Measurements from ENCODE around the gene PIK3CA.
A peak's percentile ranks its signal among the peaks of the same experiment; 100 is the strongest.
"Not testable (repeated sequence)": the region's sequence is repeated elsewhere in the genome, so short reads cannot be mapped to it uniquely, and the experiment has no call there.

PIK3CA gene

DNA sequence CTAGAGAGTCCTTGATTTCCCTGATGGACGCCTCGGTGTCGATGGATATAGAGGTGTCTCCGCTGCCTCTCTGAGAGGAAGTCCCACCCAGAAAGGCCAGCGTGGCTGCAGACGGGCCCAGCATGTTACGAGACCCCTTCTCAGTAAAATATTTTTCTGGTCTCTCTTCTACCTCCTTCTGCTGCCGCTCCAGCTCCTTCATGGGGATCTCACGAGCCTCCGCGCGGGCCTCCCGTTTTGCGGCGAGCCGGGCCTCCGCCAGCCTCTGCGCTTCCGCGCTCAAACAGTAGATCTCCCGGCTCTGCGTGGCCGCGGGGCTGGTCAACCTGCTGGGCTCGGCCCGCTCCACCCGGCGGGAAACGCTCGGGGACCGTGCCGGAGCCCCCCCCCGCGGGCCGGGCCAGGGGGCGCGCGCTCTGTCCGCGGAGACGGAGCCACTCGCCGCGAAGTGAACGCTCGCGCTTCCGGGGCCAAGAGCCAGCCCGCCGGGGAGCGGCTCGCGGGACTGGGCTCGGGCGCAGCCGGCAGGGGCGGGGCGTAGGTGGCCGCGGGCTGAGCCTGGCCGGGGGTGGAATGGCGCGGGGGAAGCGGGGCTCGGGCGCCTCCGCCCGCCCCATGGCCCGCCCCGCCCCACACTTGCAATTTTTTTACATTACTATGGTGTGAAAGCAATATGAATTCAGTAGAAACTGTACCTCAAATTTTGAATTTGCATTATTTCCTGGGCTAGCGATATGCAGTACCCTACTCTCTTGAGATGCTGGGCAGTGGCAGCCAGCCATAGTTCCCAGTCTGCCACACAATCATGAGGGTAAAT, 113.0 kb downstream of the PIK3CA start:
- DNase-seq (ENCODE audit: low read depth in 1 of 2, low spot score in 1 of 2): peak; percentile 35 to 52

DNA sequence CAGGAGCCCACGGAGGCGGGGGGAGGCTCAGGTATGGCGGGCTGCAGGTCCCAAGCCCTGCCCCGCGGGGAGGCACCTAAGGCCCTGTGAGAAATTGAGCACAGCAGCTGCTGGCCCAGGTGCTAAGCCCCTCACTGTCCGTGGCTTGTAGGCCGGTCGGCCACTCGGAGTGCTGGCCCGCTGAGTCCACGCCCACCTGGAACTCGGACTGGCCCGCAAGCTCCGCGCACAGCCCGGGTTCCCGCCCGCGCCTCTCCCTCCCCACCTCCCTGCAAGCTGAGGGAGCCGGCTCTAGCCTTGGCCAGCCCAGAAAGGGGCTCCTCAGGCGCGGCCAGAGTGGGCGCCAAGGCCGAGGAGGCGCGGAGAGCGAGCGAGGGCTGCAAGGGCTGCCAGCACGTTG, 115.0 kb downstream of the PIK3CA start:
- DNase-seq (ENCODE audit: low read depth in 1 of 2, low spot score in 1 of 2): no peak

DNA sequence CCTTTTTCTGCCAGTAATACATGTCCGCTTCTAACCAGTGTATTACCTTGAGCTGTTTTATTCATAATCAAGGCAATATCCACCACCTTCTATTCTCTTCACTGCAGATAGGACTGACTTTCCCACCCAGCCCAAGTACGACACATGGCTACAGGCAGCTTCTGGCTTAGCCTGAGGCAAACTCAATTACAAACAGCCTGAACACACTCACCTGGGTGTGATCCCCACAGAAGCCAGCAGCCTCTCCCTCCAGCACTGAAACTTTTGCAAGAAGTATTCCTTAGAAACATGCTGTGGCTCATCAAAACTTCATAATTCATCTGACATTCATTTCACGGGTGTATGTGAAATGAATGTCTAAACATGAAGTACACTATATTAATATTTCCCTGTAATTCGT, 116.3 kb downstream of the PIK3CA start:
- DNase-seq (ENCODE audit: low read depth in 1 of 2, low spot score in 1 of 2): no peak

DNA sequence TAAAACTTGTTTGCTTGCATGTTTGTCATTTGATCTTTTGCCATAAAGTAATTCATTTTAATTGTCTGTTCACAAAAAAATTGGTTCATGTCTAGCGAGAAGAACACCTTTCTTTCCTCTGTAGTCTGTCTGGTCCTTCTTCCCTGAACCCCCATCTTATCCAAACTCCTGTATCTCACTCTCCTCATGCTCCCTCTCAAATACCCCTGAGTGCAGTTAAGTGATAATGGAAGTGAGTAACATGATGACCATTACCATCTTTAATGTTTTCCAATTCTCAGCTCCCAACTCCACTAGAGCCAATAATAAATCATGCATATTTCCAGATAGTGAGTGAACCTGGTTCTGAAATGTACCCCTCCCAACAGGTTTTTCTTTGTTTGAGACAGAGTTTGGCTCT, 116.9 kb downstream of the PIK3CA start:
- DNase-seq (ENCODE audit: low read depth in 1 of 2, low spot score in 1 of 2): no peak

DNA sequence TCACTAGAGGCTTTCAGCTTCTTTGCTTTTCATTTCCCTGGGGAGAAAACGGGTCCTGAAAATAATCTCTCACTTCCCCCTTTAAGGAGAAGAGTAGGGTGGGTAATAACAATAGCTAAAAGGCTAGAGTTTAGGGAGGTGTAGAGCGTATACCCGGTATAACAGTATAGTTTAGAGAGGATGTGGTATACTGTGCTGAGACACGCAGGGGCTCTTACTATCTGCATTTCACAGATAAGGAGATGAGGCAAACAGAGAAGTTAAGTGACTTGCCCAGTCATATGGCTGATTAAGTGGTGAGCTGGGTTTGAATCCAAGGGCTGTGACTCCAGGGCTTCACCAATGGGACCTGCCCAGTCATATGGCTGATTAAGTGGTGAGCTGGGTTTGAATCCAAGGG, 117.7 kb downstream of the PIK3CA start:
- DNase-seq (ENCODE audit: low read depth in 1 of 2, low spot score in 1 of 2): no peak

DNA sequence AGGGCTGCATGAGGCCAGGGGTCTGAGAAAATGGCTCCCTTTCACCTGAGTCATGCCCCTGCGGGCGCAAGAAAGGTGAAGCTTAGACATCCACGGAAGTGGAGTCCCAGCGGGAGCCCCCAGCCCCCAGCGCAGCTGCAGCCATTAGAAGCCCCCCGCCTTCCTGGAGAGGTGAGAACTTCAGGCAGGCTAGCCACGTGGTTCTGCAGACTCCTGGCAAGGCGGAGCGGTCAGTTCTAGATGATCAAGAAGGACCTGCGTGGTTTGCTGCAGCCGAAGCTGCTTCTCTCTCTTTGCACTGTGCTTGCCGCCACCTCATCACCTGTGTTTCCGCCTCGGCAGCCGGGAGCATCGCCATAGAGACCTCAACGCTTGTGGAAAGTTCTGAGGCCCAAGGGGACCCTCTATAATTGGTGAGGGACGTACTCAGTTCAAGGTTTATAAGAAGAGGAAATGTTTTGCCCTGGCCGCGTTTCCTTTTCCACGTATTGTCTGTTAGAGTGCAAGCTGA, 118.6 kb downstream of the PIK3CA start:
- DNase-seq (ENCODE audit: low read depth in 1 of 2, low spot score in 1 of 2): no peak

DNA sequence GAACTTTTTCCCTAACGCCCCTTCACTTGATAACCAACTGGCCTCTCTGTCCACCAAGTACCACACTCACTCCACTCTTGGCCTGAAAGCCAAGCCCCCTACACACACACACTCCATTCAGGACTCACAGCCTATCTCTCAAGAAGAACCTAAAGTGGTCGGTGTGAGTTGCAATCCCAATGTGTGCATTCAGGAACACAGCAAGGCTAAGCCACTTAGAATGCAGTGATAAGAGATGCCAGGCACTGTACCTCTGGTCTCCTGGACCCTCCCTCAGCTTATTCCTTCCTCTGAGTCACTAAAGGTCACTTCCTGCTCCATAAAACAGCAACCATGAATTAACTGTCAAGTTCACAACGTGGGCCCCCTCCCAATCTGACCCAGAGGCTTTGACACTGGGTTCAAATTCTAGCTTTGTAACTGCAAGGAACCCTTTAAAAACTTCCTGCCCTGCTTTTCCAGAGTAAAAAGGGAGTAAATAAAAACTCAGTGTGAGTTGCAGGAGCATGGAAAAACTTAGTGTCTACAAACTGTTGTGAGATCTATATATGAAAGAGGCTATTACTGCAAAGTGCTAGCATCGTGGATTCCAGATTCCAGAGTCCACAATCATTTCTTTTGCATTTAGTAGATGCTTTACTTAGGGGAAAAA, 120.4 kb downstream of the PIK3CA start:
- no peak for DNase-seq (ENCODE audit: low read depth in 1 of 2, low spot score in 1 of 2)

DNA sequence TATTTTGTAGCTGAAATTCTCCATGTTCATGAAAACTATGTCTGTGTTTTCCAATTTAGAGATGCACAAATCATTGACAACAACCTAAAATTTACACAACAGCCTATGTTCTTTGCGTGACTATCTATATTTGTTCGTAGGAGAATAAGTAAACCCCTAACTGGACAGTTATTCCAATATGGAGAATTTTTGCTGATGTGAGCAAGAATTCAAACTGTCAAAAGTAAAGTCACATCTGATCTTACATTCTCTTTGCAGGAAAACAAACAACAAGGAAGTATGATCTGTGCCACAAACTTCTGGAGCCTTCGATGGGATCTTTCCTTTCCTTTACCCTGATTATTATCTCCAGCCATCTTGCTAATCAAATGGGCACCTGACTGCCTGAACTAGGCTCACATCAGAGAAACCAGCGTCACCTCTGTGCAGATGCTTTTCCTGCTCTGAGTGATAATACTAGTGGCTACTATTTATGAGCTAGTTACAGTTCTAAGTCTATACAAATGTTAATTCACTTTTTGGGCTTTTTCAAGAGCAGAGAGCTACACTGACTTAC, 121.1 kb downstream of the PIK3CA start:
- DNase-seq (ENCODE audit: low read depth in 1 of 2, low spot score in 1 of 2): no peak

DNA sequence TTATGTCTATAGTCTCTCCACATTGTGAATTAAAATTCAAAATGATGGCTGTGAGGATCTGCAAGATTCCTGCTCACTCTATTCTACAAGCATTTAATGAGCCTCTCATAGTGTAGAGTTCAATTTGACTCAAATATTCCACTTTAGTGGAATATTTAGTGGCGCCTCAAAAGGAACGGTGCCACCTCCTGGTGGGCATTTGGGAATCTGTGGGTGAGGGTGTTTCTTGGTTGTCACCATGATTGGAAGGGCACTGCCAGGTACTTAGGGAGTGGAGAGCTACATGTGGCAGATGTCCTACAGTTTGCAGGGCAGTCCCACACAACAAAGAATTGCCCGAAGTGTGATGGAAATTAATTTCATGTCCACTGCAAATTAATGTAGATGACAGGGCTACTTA, 124.2 kb downstream of the PIK3CA start:
- no peak for DNase-seq (ENCODE audit: low read depth in 1 of 2, low spot score in 1 of 2)

DNA sequence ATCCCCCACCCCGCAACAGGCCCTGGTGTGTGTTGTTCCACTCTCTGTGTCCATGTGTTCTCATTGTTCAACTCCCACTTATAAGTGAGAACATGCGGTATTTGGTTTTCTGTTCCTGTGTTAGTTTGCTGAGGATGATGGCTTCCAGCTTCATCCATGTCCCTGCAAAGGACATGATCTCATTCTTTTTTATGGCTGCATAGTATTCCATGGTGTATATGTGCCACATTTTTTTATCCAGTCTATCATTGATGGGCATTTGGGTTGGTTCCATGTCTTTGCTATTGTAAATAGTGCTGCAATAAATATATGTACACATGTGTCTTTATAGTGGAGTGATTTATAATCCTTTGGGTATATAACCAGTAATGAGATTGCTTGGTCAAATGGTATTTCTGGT, 126.3 kb downstream of the PIK3CA start:
- not testable (repeated sequence) for DNase-seq (ENCODE audit: low read depth in 1 of 2, low spot score in 1 of 2)

DNA sequence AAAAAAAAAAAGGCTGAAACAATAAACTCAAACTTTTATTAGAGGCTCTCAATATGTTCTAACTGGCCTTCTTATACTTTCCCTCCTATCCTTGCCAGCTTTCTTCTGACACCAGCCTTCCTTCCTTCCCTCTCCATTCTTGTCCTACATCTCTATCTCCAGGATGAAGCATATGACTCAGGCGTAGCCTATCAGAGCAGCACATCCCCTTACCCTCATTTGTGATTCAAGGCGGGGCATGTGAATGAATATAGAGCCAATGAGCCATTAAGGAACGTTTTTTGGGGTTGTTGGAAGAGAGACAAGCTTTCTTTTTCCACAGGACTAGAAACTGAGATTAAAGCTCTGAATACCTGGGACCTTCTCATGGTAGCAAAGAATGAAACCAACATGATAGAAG, 127.8 kb downstream of the PIK3CA start:
- no peak for DNase-seq (ENCODE audit: low read depth in 1 of 2, low spot score in 1 of 2)

DNA sequence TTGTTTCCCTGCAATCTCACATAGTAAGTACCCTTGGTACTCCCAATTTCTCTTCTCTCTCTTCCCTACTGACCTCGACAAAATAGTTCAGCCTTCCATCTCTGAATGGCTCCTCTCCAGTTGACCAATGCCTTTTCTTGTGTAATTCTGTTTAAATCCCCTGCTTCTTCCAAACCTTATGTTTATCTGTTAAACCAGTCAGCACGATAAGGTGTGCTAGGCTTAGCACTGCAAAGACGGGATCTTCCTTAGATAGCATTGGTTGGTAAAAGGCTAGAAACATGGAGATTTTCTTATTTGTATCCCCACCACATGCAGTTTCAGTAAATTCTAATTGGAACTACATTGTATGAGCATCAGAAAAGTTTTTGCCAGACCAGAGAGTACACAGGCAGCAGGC, 128.6 kb downstream of the PIK3CA start:
- no peak for DNase-seq (ENCODE audit: low read depth in 1 of 2, low spot score in 1 of 2)

DNA sequence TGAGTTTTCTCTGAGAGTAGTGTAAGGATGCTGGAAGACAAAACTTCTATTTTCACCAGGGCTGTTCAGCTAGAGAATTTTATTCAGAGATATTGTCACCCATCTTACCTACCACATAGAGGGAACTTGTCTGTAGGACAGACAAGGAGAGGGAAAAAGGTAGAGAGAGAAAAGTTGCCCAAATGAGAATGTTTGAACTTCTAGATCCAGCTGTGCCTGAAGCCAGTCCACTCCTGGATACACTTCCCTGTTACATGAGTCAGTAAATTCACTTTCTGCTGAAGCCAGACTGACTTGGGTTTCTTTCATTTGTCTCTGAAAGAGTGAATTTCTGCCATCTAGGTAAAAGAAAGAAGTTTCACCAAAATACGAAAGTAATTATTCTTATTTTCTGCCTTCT, 130.0 kb downstream of the PIK3CA start:
- no peak for DNase-seq (ENCODE audit: low read depth in 1 of 2, low spot score in 1 of 2)

DNA sequence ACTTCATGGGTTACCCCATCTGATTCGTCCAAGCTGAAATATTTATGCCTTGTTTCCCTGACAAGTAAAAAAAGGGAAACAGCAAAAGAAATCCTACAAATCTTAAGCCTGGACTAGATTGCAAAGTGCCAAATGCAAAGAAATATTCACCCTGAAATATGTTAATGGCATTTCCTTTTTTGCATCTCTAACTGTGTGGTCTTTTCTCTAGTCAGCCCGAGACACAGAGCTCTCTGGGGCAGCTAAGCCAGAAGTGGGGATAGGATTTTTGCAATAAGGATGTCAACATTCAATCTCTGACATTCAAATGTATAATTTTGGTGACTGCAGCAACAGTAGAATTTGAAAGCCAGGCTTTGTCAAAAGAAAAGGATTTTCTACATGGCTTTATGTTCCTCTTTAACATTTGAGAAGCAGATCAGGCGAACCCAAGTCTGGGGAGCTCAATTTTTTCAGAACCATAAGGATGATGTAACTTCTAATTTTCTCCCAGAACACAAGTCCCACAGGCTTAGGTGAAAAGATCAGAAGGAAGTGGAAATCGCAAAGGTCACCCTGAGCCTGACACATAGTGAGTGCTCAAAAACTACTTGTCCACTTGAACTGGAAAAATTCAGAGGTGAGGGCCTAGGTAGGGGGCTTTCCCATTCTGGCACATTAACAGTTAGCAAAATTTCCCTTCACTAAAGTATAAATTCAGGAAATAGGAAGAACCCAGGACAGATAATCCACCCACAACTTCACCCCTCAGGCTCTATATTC, 131.0 kb downstream of the PIK3CA start:
- no peak for DNase-seq (ENCODE audit: low read depth in 1 of 2, low spot score in 1 of 2)

DNA sequence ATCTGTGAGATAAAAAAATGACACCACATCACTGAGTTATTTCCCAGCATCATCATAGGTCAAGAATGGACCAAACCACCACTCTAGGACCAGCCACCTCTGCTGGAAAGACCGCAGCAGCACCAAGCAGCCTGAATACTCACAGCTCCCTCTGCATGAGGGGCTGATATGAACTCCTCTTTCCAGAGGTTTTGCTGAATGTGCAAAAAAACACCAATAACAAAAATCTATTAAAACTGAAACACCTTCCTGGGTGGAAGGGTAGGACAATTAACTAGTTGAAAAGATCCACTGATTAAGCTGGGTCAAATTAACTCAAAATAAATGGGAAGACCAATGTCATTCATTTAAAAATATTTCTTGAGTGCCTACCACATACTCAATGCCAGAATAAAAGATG, 131.7 kb downstream of the PIK3CA start:
- DNase-seq (ENCODE audit: low read depth in 1 of 2, low spot score in 1 of 2): no peak

DNA sequence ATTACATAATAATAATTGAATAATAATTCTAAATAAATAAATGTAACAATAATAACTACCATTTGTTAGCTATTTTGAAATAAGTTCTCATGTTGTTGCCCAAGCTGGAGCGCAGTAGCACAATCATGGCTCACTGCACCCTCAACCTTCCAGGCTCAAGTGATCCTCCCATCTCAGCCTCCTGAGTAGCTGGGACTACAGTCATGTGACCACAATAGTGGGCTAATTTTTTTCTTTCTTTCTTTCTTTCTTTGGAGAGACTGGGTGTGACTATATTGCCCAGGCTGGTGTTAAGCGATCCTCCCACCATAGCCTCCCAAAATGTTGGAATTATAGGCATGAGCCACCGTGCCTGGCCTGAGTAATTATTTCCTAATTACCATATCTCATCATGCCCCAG, 133.7 kb downstream of the PIK3CA start:
- no peak for DNase-seq (ENCODE audit: low read depth in 1 of 2, low spot score in 1 of 2)

DNA sequence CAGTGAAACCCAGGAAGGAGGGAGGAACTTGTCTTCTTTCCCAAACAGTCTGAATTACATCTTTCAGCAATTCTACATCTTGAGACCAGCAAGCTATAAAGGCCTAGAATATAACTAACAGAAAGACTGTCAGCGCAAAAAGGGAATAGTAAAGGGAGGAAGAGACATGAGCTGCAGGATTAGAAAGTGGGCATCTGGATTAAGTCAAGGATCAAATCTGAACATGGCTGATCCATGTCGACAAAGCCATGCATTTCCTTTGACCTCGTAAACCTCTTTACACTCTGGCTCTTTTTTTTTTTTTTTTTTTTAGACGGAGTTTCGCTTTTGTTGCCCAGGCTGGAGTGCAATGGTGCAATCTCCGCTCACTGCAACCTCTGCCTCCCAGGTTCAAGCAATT, 138.2 kb downstream of the PIK3CA start:
- no peak for DNase-seq (ENCODE audit: low read depth in 1 of 2, low spot score in 1 of 2)

DNA sequence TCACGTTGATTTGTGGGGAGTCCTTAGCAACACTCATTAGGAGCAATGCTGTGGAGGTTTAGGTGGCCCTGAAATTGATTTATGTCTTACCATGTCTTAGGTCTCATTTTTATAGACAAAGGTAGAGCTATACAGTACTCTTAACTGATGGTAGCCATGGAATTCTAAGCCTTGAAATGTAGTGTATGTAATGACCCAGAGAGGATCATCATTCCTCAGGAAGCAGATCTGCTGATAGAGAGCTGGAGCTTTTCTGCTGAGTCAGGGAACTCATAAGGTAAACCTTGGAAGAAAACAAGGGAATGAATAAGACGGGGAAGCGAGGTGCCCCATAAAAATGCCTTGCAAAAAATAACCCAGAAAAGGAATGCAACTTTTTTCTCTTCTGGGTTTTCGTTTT, 140.7 kb downstream of the PIK3CA start:
- DNase-seq (ENCODE audit: low read depth in 1 of 2, low spot score in 1 of 2): no peak

DNA sequence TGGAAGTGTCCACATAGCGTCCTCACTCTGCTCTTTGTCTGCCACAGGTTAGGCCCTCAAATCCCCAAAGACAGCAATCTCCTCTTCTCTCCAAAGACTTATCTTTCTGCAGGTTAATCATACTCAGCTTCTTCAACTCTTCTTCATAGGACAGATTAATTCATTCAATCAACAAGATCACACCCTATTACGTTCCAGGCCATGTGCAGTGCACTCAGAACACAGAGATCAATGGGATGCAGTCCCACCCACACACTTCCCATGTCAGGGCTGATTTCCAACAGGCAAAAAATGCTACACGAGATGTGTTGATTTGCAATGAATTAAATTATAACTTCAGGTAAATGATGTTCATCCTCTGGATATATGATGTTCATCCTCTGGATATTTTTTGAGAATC, 141.1 kb downstream of the PIK3CA start:
- no peak for DNase-seq (ENCODE audit: low read depth in 1 of 2, low spot score in 1 of 2)
